IgD-negative memory B cell (primary cell): ENCODE results near the gene ANKRD13C. TPM values are rescaled to one million over a fixed set of nuclear protein-coding genes. Genes with fewer than 3 reads are reported as not detected.
"Not testable (repeated sequence)": the region's sequence is repeated elsewhere in the genome, so short reads cannot be mapped to it uniquely, and the experiment has no call there.

Source experiments
- H3K27ac Mint-ChIP-seq, 3 donors: one replicate each; pipeline ENCODE4 v1.8.0; 2020 to 2022; ENCODE audit warnings: mild to moderate bottlenecking in 3 of 3, mixed read lengths in 3 of 3, moderate library complexity in 1 of 3
- H3K27me3 Mint-ChIP-seq: one replicate; pipeline ENCODE4 v1.8.0; 2021; ENCODE audit warnings: mixed read lengths
- H3K36me3 Mint-ChIP-seq: one replicate; pipeline ENCODE4 v1.8.0; 2020; ENCODE audit warnings: mild to moderate bottlenecking, mixed read lengths
- H3K4me1 Mint-ChIP-seq, 3 donors: one replicate each; pipeline ENCODE4 v1.8.0; 2020 to 2022; ENCODE audit warnings: mixed read lengths in 3 of 3, mild to moderate bottlenecking in 1 of 3
- H3K4me3 Mint-ChIP-seq, 4 donors: one replicate each; pipeline ENCODE4 v1.8.0; 2020 to 2022; ENCODE audit warnings: mild to moderate bottlenecking in 4 of 4, mixed read lengths in 4 of 4, moderate library complexity in 3 of 4
- H3K9me3 Mint-ChIP-seq, 3 donors: one replicate each; pipeline ENCODE4 v1.8.0; 2020 to 2021; ENCODE audit warnings: mixed read lengths in 3 of 3, mild to moderate bottlenecking in 1 of 3
- polyA plus RNA-seq: library from polyadenylated mRNA; unstranded; fragments of 300-500 nt; fragmentation: Illumina TruSeq; gene quantifications from one replicate; pipeline ENCODE4 v1.2.3, GENCODE V29; 2021

Gene ANKRD13C
- polyA plus RNA-seq, 1 donor from 2014 or later: 19.7 TPM

- no peak overlapping the region for H3K4me3 Mint-ChIP-seq
- no peaks in the 10 kb centered on the region for H3K9me3 Mint-ChIP-seq
- H3K27ac Mint-ChIP-seq: no peak overlapping the region
- H3K27me3 Mint-ChIP-seq: no peaks in the 10 kb centered on the region
- no peaks in the 10 kb centered on the region for H3K4me1 Mint-ChIP-seq
- H3K36me3 Mint-ChIP-seq: peaks cover 2% of the 10 kb centered on the region
These were observed 17.9 kb upstream of the ANKRD13C start for GRCh38 chr1:70372426-70372825.

- H3K4me3 Mint-ChIP-seq, H3K27me3 Mint-ChIP-seq, H3K9me3 Mint-ChIP-seq: not testable (repeated sequence)
These were observed 17.1 kb upstream of the ANKRD13C start for GRCh38 chr1:70371586-70371985.

GRCh38 chr1:70367397-70367796 is 12.9 kb upstream of the ANKRD13C start:
- H3K27ac Mint-ChIP-seq, H3K27me3 Mint-ChIP-seq, H3K9me3 Mint-ChIP-seq, H3K4me3 Mint-ChIP-seq, H3K36me3 Mint-ChIP-seq, H3K4me1 Mint-ChIP-seq: not testable (repeated sequence)

More at GRCh38 chr1:70371586-70371985, 17.1 kb upstream of the ANKRD13C start:
- H3K4me1 Mint-ChIP-seq, H3K27ac Mint-ChIP-seq, H3K36me3 Mint-ChIP-seq: not testable (repeated sequence)

GRCh38 chr1:70366997-70367396 is 12.5 kb upstream of the ANKRD13C start:
- H3K4me1 Mint-ChIP-seq, H3K4me3 Mint-ChIP-seq, H3K36me3 Mint-ChIP-seq, H3K27ac Mint-ChIP-seq, H3K9me3 Mint-ChIP-seq, H3K27me3 Mint-ChIP-seq: not testable (repeated sequence)

GRCh38 chr1:70366425-70366952 is 12.0 kb upstream of the ANKRD13C start:
- H3K9me3 Mint-ChIP-seq, H3K27ac Mint-ChIP-seq, H3K4me3 Mint-ChIP-seq, H3K4me1 Mint-ChIP-seq, H3K27me3 Mint-ChIP-seq, H3K36me3 Mint-ChIP-seq: not testable (repeated sequence)

- H3K4me3 Mint-ChIP-seq: no peak overlapping the region
- no peak overlapping the region for H3K27ac Mint-ChIP-seq
- H3K27me3 Mint-ChIP-seq: no peaks in the 10 kb centered on the region
- no peaks in the 10 kb centered on the region for H3K9me3 Mint-ChIP-seq
- peaks cover 0 to 3% (median 0%) of the 10 kb centered on the region in 3 donors for H3K4me1 Mint-ChIP-seq
- H3K36me3 Mint-ChIP-seq: peaks cover 8% of the 10 kb centered on the region
These were observed 9.9 kb upstream of the ANKRD13C start for GRCh38 chr1:70364439-70364838.

- peaks cover 6% of the 10 kb centered on the region for H3K36me3 Mint-ChIP-seq
- H3K27me3 Mint-ChIP-seq: no peaks in the 10 kb centered on the region
- peaks cover 0 to 5% (median 3%) of the 10 kb centered on the region in 3 donors for H3K4me1 Mint-ChIP-seq
- H3K4me3 Mint-ChIP-seq: peak overlapping the region in 1 of 4 donors; percentile 58
- H3K27ac Mint-ChIP-seq: no peak overlapping the region
- no peaks in the 10 kb centered on the region for H3K9me3 Mint-ChIP-seq
These were observed 7.3 kb upstream of the ANKRD13C start for GRCh38 chr1:70361727-70362398.

- H3K36me3 Mint-ChIP-seq: peaks cover 4% of the 10 kb centered on the region
These were observed 5.8 kb upstream of the ANKRD13C start for GRCh38 chr1:70360321-70360720.

GRCh38 chr1:70358921-70359564 is 4.5 kb upstream of the ANKRD13C start:
- H3K4me3 Mint-ChIP-seq: no peak overlapping the region
- H3K27ac Mint-ChIP-seq: no peak overlapping the region
- H3K4me1 Mint-ChIP-seq: peaks cover 14 to 19% (median 15%) of the 10 kb centered on the region in 3 donors
- H3K27me3 Mint-ChIP-seq: no peaks in the 10 kb centered on the region
- peaks cover 0 to 3% (median 0%) of the 10 kb centered on the region in 3 donors for H3K9me3 Mint-ChIP-seq
- H3K36me3 Mint-ChIP-seq: peaks cover 4% of the 10 kb centered on the region

More at GRCh38 chr1:70360321-70360720, 5.8 kb upstream of the ANKRD13C start:
- no peak overlapping the region for H3K4me3 Mint-ChIP-seq
- no peaks in the 10 kb centered on the region for H3K27me3 Mint-ChIP-seq
- peaks cover 5 to 12% (median 5%) of the 10 kb centered on the region in 3 donors for H3K4me1 Mint-ChIP-seq
- no peaks in the 10 kb centered on the region for H3K9me3 Mint-ChIP-seq
- H3K27ac Mint-ChIP-seq: no peak overlapping the region

GRCh38 chr1:70355920-70356319 is 1.4 kb upstream of the ANKRD13C start:
- Mint-ChIP-seq H3K27me3 (no peaks in the 10 kb centered on the region), H3K4me1 (peaks cover 26 to 33% (median 26%) of the 10 kb centered on the region in 3 donors), H3K27ac (peak overlapping the region in 2 of 3 donors; percentile 8 to 52), H3K36me3 (peaks cover 2% of the 10 kb centered on the region), H3K4me3 (peak overlapping the region; percentile 97 to 100 (median 99)), H3K9me3 (peaks cover 0 to 3% (median 0%) of the 10 kb centered on the region in 3 donors)

- H3K4me1 Mint-ChIP-seq: peaks cover 29 to 38% (median 29%) of the 10 kb centered on the region in 3 donors
- H3K27me3 Mint-ChIP-seq: no peaks in the 10 kb centered on the region
- H3K36me3 Mint-ChIP-seq: peaks cover 2% of the 10 kb centered on the region
- H3K27ac Mint-ChIP-seq: peak overlapping the region; percentile 89 to 100 (median 99)
- H3K4me3 Mint-ChIP-seq: peak overlapping the region; percentile 97 to 100 (median 99)
- peaks cover 0 to 3% (median 0%) of the 10 kb centered on the region in 3 donors for H3K9me3 Mint-ChIP-seq
These were observed 537 bp upstream of the ANKRD13C start for GRCh38 chr1:70355111-70355407.

GRCh38 chr1:70353601-70354331 is 756 bp downstream of the ANKRD13C start:
- Mint-ChIP-seq H3K36me3 (no peaks in the 10 kb centered on the region), H3K27me3 (no peaks in the 10 kb centered on the region), H3K27ac (peak overlapping the region; percentile 89 to 100 (median 99)), H3K4me1 (peaks cover 33 to 45% (median 38%) of the 10 kb centered on the region in 3 donors), H3K4me3 (peak overlapping the region; percentile 97 to 100 (median 99)), H3K9me3 (peaks cover 0 to 3% (median 0%) of the 10 kb centered on the region in 3 donors)

- peak overlapping the region; percentile 97 to 100 (median 99) for H3K4me3 Mint-ChIP-seq
- H3K36me3 Mint-ChIP-seq: no peaks in the 10 kb centered on the region
- peaks cover 38 to 50% (median 38%) of the 10 kb centered on the region in 3 donors for H3K4me1 Mint-ChIP-seq
- H3K27ac Mint-ChIP-seq: peak overlapping the region; percentile 75 to 100 (median 89)
- no peaks in the 10 kb centered on the region for H3K27me3 Mint-ChIP-seq
- H3K9me3 Mint-ChIP-seq: peaks cover 0 to 3% (median 0%) of the 10 kb centered on the region in 3 donors
These were observed 1.5 kb downstream of the ANKRD13C start for GRCh38 chr1:70353044-70353443.

GRCh38 chr1:70349799-70350198 is 4.7 kb downstream of the ANKRD13C start:
- not testable (repeated sequence) for H3K27ac Mint-ChIP-seq

More at GRCh38 chr1:70349799-70350198, 4.7 kb downstream of the ANKRD13C start:
- H3K4me3 Mint-ChIP-seq: peak overlapping the region in 1 of 4 donors; percentile 7
- not testable (repeated sequence) for H3K9me3 Mint-ChIP-seq, H3K36me3 Mint-ChIP-seq, H3K27me3 Mint-ChIP-seq
- H3K4me1 Mint-ChIP-seq: peaks cover 41 to 52% (median 43%) of the 10 kb centered on the region in 3 donors
